ENCODE data around the gene PDE4D. TPM values are rescaled to one million over a fixed set of nuclear protein-coding genes. Genes with fewer than 3 reads are reported as not detected.
A peak's percentile ranks its signal among the peaks of the same experiment; 100 is the strongest.

Gene PDE4D
- total and polyA plus RNA-seq, 2 experiments from 2014 or later = 4.3 to 9.7 TPM

DNA sequence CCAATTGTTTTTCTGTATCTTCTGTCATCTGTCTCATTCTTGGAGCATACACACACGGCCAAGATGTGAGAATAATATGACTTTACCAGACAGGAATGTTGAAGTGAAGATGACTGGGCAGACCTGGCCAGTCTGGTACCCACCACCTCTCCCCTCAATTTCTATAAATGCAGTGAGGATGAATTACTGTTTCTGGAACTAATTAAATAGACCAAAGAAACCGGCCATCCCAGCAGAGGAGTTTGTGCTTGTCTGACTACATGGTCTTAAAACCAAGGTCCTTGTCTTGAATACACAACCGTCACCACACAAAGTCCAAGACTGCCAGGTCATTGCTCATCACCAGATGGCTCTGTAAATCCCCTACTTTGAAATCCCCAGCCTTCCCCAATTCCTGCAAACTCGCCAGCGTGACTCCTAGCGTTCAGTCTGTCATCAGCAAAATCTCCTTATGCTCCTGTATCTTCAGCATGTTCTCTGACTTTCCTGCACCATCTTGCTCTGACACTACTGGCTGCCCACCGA, 147.2 kb downstream of the PDE4D start:
- Histone ChIP-seq H3K4me2 (ENCODE audit: unreplicated experiment) (peak overlapping the region; percentile 63), H4K20me1 (ENCODE audit: insufficient read depth) (no peaks in the 10 kb centered on the region), H3K36me3 (ENCODE audit: low read depth) (no peaks in the 10 kb centered on the region), H3K27ac (peak overlapping the region; percentile 65), H3K27me3 (replicated peaks; ENCODE audit: insufficient read depth) (no peaks in the 10 kb centered on the region), H3K79me2 (ENCODE audit: insufficient read depth) (no peaks in the 10 kb centered on the region), H3K4me1 (ENCODE audit: insufficient read depth) (peaks cover 35% of the 10 kb centered on the region), H3K9me2 (ENCODE audit: insufficient read depth) (no peaks in the 10 kb centered on the region), H3K4me3 (no peak overlapping the region), H3K9me3 (ENCODE audit: low read depth) (no peaks in the 10 kb centered on the region), H3F3A (ENCODE audit: insufficient read depth) (peaks cover 36% of the 10 kb centered on the region), H3K9ac (peak overlapping the region; percentile 57), H2AFZ (no peak overlapping the region)
- TF ChIP-seq EZH2phosphoT487 (IDR thresholded peaks at IDR 0.05; ENCODE audit: insufficient read depth, low read depth) (no peak), EZH2 (IDR thresholded peaks at IDR 0.05; ENCODE audit: insufficient read depth, poor library complexity, severe bottlenecking) (no peak)
- 13 to 14% methylated on average over 7 of the region's 7 CpGs for WGBS, 2 experiments (ENCODE audit: low coverage in 1 of 2, low lambda C conversion rate in 2 of 2, missing lambda C conversion rate in 2 of 2)
- in situ Hi-C loops (cut with MboI) = no loop called here
- DNase-seq = peak; percentile 88

DNA sequence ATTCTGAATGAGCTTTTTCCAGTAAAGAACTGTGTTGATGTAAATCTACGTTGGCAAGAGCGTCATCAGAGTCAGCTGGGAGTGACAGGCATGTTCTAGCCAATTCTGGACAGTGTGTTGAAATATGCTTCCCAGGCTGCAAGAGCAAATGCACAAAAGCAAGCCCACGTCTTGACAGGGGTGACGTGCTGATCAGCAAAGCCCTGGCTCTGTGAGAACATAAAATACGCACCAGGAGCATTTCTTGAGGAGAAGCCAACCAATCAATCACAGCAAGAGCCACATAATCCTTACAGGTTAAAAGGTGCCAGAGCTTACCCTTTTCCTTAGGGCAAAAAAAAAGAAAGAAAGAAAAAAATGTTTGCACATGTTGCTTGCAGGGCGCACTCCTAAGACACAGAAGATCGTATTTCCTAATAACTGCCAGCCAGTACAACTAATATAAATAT, 148.1 kb downstream of the PDE4D start:
- peak overlapping the region; percentile 29 for H3K4me3 ChIP-seq
- H3K27me3 ChIP-seq (replicated peaks; ENCODE audit: insufficient read depth) = no peaks in the 10 kb centered on the region
- H3K4me2 ChIP-seq (ENCODE audit: unreplicated experiment) = peak overlapping the region; percentile 63
- H3K4me1 ChIP-seq (ENCODE audit: insufficient read depth) = peaks cover 29% of the 10 kb centered on the region
- no peaks in the 10 kb centered on the region for H3K36me3 ChIP-seq (ENCODE audit: low read depth)
- no peaks in the 10 kb centered on the region for H3K79me2 ChIP-seq (ENCODE audit: insufficient read depth)
- no peaks in the 10 kb centered on the region for H3K9me2 ChIP-seq (ENCODE audit: insufficient read depth)
- H2AFZ ChIP-seq = no peak overlapping the region
- H4K20me1 ChIP-seq (ENCODE audit: insufficient read depth) = no peaks in the 10 kb centered on the region
- 2 to 4% methylated on average over 7 of the region's 7 CpGs for WGBS, 2 experiments (ENCODE audit: low coverage in 1 of 2, low lambda C conversion rate in 2 of 2, missing lambda C conversion rate in 2 of 2)
- in situ Hi-C loops (cut with MboI) = no loop called here
- H3K9me3 ChIP-seq (ENCODE audit: low read depth) = no peaks in the 10 kb centered on the region
- H3F3A ChIP-seq (ENCODE audit: insufficient read depth) = peaks cover 36% of the 10 kb centered on the region
- no peak for TF ChIP-seq EZH2phosphoT487 (IDR thresholded peaks at IDR 0.05; ENCODE audit: insufficient read depth, low read depth)
- TF ChIP-seq EZH2 (IDR thresholded peaks at IDR 0.05; ENCODE audit: insufficient read depth, poor library complexity, severe bottlenecking) = no peak
- peak; percentile 86 for DNase-seq
- H3K9ac ChIP-seq = peak overlapping the region; percentile 57
- H3K27ac ChIP-seq = peak overlapping the region; percentile 65

DNA sequence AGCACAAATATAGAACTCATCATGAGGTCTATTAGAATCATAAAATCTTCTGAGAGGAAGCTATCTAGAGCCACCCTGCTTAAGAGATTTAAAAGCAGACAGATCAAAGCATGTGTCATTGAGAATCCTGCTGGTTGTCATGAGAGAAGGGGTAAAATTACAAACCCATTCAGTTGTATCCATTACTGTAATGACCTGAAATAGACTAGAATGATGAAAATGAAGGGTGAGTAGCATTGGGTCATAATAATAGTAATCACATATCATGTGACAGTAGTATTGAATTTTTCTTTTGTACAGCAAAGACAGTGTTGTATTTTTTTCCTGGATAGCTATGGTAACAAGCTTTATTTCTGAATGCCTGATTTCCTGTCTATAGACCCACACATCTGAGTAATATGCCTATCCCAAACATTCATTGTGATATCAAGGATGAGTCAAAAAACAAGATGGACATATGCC, 149.0 kb downstream of the PDE4D start:
- Histone ChIP-seq H3K27ac (peak overlapping the region; percentile 65), H4K20me1 (ENCODE audit: insufficient read depth) (no peaks in the 10 kb centered on the region), H2AFZ (no peak overlapping the region), H3K4me1 (ENCODE audit: insufficient read depth) (peaks cover 29% of the 10 kb centered on the region), H3F3A (ENCODE audit: insufficient read depth) (peaks cover 36% of the 10 kb centered on the region), H3K9me2 (ENCODE audit: insufficient read depth) (no peaks in the 10 kb centered on the region), H3K9me3 (ENCODE audit: low read depth) (no peaks in the 10 kb centered on the region), H3K9ac (peak overlapping the region; percentile 57; the same call in 1 of the 2 replicates), H3K27me3 (replicated peaks; ENCODE audit: insufficient read depth) (no peaks in the 10 kb centered on the region), H3K4me3 (no peak overlapping the region), H3K36me3 (ENCODE audit: low read depth) (no peaks in the 10 kb centered on the region), H3K4me2 (ENCODE audit: unreplicated experiment) (peak overlapping the region; percentile 19), H3K79me2 (ENCODE audit: insufficient read depth) (no peaks in the 10 kb centered on the region)
- no peak for TF ChIP-seq EZH2phosphoT487 (IDR thresholded peaks at IDR 0.05; ENCODE audit: insufficient read depth, low read depth)
- in situ Hi-C loops (cut with MboI) = no loop called here
- DNase-seq = peak; percentile 71

DNA sequence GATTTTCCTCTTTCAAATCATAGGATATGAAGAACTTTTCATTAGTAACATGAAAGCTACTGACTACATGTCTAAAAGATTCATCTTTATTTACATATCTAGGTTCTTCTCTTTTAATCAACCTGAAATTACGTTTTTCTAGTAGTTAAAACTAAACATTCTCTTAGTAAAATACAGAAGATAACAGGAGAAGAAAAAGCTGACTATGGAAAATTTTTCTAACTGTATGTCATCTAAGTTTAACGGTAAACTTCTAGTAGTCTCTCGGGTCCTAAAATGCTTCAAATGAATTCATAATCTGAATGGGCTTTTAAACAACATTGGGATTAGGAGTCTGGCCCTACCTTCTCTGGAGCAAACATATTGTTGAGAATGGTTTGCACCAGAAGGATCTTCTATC, 151.9 kb downstream of the PDE4D start:
- H4K20me1 ChIP-seq (ENCODE audit: insufficient read depth) = no peaks in the 10 kb centered on the region
- no peaks in the 10 kb centered on the region for H3K27me3 ChIP-seq (replicated peaks; ENCODE audit: insufficient read depth)
- in situ Hi-C loops (cut with MboI) = no loop called here
- no peak for TF ChIP-seq EZH2 (IDR thresholded peaks at IDR 0.05; ENCODE audit: insufficient read depth, poor library complexity, severe bottlenecking)
- TF ChIP-seq EZH2phosphoT487 (IDR thresholded peaks at IDR 0.05; ENCODE audit: insufficient read depth, low read depth) = no peak
- H3K36me3 ChIP-seq (ENCODE audit: low read depth) = no peaks in the 10 kb centered on the region
- H3K9me3 ChIP-seq (ENCODE audit: low read depth) = no peaks in the 10 kb centered on the region
- H2AFZ ChIP-seq = no peak overlapping the region
- H3K27ac ChIP-seq = no peak overlapping the region
- 73 to 81% methylated on average over 3 of the region's 3 CpGs for WGBS, 2 experiments (ENCODE audit: low coverage in 1 of 2, low lambda C conversion rate in 2 of 2, missing lambda C conversion rate in 2 of 2)
- H3K4me1 ChIP-seq (ENCODE audit: insufficient read depth) = peaks cover 26% of the 10 kb centered on the region
- no peak for DNase-seq
- H3K4me2 ChIP-seq (ENCODE audit: unreplicated experiment) = no peak overlapping the region
- no peak overlapping the region for H3K4me3 ChIP-seq
- H3F3A ChIP-seq (ENCODE audit: insufficient read depth) = peaks cover 28% of the 10 kb centered on the region
- H3K9ac ChIP-seq = no peak overlapping the region
- H3K79me2 ChIP-seq (ENCODE audit: insufficient read depth) = no peaks in the 10 kb centered on the region
- no peaks in the 10 kb centered on the region for H3K9me2 ChIP-seq (ENCODE audit: insufficient read depth)

DNA sequence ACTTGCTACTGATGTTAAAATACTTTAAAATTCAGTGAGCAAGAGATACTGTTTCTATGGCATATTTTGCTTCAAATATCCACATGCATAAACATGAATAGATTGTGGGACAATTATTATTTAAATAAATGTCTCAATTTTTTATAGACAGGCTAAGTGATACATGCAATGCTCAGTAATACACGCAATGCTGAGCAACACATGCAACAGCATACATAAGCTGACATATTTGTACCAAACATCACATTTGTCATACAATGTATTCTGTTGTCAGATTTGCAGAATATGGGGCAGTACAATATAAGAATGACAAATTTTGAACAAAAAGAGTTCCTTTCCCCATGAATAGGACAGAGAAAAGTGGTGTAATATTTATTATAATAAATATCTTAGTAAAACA, 155.5 kb downstream of the PDE4D start:
- WGBS, 2 experiments (ENCODE audit: low coverage in 1 of 2, low lambda C conversion rate in 2 of 2, missing lambda C conversion rate in 2 of 2) = 88 to 96% methylated on average over 1 of the region's 1 CpG
- Histone ChIP-seq H3K4me1 (ENCODE audit: insufficient read depth) (peaks cover under 1% of the 10 kb centered on the region; the same call in 1 of the 2 replicates), H4K20me1 (ENCODE audit: insufficient read depth) (no peaks in the 10 kb centered on the region), H3K9me2 (ENCODE audit: insufficient read depth) (no peaks in the 10 kb centered on the region), H3F3A (ENCODE audit: insufficient read depth) (no peaks in the 10 kb centered on the region), H3K27ac (no peak overlapping the region), H3K36me3 (ENCODE audit: low read depth) (no peaks in the 10 kb centered on the region), H3K9ac (no peak overlapping the region), H3K4me3 (no peak overlapping the region), H3K4me2 (ENCODE audit: unreplicated experiment) (no peak overlapping the region), H3K27me3 (replicated peaks; ENCODE audit: insufficient read depth) (no peaks in the 10 kb centered on the region), H2AFZ (no peak overlapping the region), H3K9me3 (ENCODE audit: low read depth) (no peaks in the 10 kb centered on the region), H3K79me2 (ENCODE audit: insufficient read depth) (no peaks in the 10 kb centered on the region)
- no peak for DNase-seq
- in situ Hi-C loops (cut with MboI) = no loop called here
- TF ChIP-seq EZH2phosphoT487 (IDR thresholded peaks at IDR 0.05; ENCODE audit: insufficient read depth, low read depth) (no peak), EZH2 (IDR thresholded peaks at IDR 0.05; ENCODE audit: insufficient read depth, poor library complexity, severe bottlenecking) (no peak)

All from GM23248 (cell line).